HG03135 (cell line): ENCODE measurements around the gene BCL11B.
"Not testable (repeated sequence)": the region's sequence is repeated elsewhere in the genome, so short reads cannot be mapped to it uniquely, and the experiment has no call there.

ENCODE experiments used
- ATAC-seq: cut with Tn5 transposase; IDR thresholded peaks from one replicate; pipeline ENCODE4 v1.9.1; 2021; ENCODE audit warnings: mild to moderate bottlenecking, moderate library complexity; ENCODE audit not compliant: unreplicated experiment

Gene BCL11B

GRCh38 chr14:99203080-99203479 lies 68.9 kb downstream of the BCL11B start:
- ATAC-seq, result no peak

- ATAC-seq, result no peak
Measured at GRCh38 chr14:99202516-99202915, 69.5 kb downstream of the BCL11B start.

DNA sequence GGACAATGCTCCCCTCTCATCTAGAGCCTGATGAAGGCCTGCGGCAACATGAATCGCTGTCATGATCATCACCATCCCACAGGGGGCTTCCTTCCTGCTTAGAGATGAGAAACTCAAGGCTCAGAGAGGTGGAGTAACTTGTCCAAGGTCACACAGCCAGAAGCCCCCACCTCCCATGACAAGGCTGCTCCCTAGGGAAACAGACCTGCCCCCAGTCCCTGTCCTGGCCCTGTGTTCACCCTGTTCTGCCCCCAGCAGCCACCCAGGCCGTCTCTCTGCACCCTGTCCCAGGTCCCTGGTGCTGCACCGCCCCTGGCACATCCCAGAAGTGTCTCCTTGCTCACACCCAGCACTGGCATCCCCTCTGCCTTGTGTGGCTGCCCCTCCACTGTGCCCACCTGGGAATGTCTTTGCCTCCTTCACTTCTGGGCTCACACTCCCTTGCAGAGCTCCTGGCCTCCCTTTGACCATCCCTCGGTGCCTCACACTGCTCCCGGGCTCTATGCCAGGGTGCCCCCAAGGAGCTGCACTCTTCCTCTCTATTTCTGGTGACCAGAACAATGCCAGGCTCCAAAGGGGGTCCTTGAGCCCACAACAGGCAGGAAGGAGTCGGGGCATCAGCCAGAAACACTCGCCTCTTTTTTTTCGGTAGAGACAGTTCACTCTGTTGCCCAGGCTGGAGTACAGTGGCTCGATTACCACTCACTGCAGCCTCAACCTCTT lies 70.5 kb downstream of the BCL11B start:
- ATAC-seq, result no peak

DNA sequence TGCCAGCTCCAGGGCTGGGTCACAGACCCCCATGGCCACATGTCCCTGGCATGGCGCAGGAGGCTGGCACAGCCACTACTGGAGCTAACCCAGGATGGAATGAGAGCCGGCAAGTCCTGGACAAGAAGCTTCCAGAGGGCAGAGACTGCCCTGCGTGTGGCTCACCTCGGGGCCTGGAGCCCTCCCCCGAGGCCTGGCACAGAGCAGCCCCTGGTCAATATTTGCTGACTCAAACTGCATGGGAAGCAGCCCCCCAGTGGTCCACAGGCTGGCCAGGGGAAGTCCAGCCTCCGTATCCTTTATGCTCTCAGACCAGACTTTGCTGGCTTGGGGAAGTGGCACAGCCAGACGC lies 71.4 kb downstream of the BCL11B start:
- ATAC-seq, result no peak

GRCh38 chr14:99199846-99200653 lies 71.9 kb downstream of the BCL11B start:
- ATAC-seq, result no peak

DNA sequence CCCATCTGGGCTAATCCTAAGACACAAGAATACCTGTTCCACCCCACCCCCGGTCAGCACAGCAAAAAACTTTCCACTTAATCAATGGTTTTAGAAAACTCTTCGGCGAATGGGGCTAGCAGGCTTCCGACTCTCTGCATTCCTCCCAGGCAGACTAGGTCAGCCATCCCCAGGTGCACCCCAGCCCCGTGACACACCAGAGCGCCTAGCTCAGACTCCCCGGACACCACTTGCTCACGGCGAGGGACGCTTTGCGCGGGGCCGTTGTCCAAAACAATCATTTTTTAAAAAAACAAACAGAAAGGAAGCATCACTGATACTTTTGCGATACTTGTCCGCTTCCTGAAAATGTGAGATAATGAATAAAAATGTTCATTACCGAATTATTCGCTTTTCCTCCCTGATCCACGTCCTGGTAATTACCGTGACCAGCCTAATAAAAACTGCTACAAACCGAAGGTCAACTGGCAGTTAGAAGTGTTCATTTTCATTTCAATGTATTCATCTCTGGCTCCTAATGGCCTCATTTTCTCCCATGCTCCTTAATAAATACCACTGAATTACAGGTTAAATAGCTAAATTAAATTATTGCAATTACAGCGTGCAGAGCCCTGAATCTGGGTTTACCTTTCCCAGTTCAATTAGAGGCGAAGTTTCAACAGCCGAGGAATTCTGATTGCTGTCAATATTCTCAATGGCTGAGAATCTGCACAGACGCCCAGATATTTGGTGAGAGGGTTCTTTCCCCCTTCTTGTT lies 73.1 kb downstream of the BCL11B start:
- ATAC-seq, result no peak

DNA sequence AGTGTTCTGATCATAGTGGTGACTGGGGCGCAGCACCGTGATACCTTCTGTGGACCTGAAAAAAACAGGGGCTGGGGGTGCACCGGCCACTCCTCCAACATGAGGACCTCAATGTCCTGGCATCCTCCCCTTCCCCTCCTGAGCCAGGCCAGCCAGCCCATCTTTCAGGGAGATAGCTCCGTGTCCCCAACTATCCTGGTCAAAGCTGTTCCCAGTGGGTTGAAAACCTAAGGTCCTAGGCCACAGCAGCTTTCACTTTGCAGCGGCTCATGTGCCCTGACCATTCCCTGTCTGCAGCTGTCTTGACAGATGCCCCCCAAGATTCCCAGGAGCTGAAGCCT lies 75.7 kb downstream of the BCL11B start:
- ATAC-seq, result no peak

DNA sequence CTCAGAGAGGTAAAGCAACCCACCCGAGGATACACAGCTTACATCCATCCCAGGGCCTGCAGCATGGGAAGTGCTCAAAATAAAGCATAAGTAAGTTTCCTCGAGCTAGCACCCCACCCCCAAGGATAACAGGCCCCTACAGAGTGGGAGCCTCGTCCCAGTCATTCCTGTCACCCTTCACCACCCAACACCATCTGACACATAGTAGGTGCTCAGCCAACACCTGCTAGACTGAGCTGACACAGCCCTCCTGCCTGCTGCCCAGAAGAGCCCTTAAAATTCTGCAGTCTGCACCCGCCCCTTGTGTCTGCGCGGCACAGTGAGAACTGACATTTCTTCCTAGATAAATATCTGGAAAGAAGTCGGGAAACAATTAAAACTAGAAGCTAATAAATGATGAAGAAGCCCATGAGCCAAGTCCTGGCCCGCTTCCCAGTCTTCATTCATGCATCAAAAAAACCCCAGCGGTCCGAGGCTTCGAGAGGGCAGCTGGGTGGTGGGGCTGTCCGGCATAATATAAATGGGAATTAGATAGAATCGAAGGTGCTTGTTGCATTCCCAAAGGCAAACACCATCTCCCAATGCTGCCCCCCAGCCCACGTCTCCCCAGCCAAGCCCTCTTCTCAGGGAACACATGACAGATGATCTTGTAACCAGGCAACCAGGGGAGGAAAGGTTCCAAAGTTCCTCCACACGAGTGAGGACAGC lies 76.2 kb downstream of the BCL11B start:
- no peak for ATAC-seq

DNA sequence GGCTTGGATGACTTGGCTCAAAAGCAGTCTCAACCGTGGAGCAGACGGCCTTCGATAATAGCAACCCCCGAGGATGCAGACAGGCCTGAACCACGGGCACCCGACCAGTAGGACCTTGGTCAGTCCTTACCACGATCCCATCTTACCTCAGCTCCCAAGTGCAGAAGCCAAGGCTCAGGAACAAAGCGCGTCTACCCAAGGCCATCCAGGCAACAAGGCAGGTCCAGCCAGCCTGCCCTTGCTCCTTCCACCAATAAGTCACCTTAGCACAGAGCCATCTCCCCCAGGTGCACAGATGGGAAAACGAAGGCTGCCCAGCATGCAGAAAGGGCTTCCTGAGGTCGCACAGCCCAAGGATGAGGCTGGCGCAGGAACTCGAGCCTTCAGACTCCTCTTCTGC lies 77.3 kb downstream of the BCL11B start:
- ATAC-seq, result no peak

DNA sequence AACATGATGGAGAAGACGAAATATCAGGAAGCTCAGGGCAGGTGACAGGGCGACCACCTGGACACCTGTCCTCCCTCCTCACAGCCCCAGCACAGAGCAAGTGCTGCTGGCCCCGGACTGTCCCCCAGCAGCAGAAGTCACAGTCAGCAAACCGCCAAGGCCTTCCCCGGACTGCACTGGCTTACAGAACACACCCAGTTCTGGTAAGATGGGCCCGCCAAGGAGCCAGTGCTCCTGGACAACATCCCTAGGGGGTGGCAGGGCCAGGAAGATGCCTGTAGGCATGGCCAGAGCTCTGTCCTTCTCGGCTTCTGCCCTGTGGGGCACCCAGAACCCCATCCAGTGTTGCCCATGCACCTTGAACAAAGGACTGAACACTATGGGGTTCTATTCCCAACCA lies 77.9 kb downstream of the BCL11B start:
- no peak for ATAC-seq

DNA sequence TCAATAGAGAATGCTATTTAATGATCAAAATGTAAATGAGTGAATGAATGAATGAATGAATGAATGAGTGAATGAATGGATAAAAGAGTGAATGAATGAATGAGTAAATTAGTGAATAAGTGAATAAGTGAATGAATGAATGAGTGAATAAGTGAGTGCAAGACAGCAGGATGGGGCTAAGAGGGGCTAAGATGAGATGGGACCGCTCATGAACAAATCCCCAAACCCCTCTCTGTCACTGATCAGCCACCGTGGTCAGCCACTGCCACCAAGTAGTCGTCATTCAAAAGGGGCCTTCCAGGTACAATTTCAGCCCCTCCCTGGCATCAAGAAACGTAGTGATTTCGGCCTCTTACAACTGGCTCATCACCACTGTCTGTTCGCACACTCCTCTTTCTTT lies 79.2 kb downstream of the BCL11B start:
- ATAC-seq, result no peak

DNA sequence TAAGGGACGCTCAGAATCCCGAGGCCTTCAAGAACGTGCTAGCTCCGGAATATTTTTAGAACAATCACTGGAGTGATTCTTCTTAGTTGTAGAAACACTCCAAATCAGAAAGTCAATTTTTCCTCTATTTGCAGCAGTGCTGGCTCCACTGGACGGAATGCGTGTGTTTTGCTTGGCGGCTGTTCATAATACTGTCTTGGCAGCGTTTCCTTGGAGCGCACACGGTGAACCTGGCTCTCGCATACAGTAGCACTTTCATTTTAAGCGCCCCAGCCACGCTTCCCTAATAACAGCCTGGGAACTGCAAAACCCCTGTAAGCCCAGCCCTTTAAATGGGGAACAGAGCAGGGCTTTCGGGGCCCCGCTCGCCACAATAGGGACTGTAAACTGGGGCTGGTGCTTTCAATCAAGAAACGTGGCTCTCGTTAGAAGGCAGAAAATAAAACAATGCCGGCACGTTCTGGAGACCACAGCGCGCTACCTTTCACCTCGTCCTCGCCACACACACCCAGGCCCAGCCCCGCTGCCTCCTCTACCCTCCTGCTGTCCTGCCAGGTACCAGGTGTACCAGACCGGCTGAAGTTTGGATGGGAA lies 79.9 kb downstream of the BCL11B start:
- ATAC-seq, result no peak

- no peak for ATAC-seq
Measured at GRCh38 chr14:99191395-99192027, 80.5 kb downstream of the BCL11B start.

DNA sequence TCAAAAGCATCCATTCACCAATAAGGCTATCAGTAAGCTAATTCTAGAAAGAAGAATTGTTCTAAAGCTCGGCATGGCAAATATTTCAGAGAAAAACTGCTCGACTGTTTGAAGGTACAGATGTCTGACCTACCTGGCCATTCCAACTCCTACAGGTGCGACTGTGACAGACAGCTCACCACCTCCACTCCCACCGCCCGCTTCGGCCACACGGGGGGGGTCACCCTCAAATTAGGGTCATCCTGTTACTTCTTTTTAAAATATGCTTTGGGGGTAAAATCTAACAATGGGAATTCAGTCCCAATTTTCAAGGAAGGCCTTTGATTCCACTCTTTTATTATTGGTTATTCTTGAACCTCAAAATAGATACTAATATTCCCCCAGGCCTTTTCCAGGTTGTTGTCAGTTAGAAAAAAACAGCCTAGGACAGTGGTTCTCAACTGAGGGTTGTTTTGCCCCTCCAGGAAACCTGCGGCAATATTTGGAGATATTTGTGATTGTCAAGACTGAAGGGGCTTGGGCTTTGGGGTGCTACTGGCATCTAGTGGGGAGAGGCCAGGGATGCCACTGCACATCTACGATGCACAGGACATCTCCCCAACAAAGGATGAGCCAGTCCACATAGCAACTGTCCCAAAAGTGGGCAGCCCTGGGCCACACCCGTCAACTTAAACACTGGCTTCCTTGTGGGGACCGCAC lies 81.2 kb downstream of the BCL11B start:
- ATAC-seq, result no peak

DNA sequence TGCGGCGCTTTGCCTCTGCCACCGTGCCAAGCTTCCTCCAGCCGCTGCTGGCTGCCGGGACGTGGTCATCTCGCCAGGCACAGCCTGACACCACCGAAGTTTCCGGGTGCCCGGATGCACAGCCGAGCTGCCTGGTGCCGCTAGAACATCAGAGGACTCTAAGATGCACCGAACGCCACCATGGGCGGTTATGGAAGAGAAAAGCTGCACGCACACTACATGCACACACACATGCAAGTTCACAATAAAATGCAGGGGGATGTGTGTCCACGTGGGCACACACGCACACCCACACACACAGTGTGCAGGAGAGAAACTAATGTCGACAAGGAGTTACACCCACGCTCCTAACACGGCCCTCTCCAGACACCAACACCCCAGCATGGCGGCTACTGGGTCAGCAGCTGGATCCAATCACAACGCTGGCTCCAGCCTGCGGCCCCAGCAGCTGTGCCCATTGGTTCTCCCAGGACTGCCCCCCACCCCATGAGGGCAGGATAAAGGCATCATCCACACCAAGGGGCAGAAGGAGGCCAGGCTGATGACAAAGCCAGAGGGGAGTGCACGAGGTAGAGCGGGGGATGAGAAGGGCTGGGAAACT lies 82.7 kb downstream of the BCL11B start:
- no peak for ATAC-seq

- ATAC-seq, result no peak
Measured at GRCh38 chr14:99188731-99189191, 83.2 kb downstream of the BCL11B start.

- no peak for ATAC-seq
Measured at GRCh38 chr14:99187858-99188257, 84.1 kb downstream of the BCL11B start.

DNA sequence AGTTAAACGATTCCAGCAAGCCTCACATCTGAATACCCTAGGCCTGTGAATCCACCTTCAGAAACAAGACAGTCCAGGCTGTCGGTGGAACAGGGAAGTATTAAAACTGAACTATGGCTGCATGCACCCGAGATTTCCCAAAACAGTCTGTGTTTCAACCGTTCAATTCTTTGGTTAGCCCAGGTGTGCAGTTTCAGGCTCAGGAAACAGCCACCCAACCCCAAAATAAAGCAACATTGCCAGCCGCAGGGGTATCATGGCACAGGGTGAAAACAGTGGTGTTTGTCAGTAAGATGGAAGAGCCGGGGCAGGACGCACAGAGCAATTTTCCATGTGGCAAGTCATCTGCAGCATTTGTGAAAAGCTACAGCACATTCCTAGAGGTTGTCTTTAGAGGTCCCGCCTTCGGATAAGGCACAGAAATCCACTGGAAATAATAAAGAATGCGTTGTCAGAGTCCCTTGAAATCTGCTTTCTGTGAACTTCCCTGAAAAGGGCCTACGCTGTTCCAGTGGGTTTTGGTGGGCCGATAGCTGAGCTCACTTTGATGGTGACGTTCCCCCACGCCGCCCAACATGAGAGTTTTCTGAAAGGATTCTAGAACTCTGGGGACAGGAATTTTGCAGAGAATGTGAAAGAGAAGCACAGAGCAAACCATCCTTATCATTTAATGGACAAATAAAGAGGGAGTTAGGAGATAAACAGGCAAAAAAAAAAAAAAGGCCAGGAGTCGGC lies 84.9 kb downstream of the BCL11B start:
- no peak for ATAC-seq

DNA sequence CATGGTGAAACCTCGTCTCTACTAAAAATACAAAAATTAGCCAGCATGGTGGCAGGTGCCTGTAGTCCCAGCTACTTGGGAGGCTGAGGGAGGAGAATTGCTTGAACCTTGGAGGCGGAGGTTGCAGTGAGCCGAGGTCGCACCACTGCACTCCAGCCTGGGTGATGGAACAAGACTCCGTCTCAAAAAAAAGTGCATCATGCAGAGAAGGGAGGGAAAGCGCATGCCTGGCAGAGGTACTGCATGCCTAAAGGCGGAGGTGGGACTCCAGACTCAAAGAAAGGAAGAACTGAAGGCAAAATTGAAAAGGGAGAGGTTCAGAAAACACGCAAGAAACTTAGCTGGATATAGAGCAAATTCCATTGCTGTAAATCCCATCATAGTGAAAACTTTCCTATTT lies 85.7 kb downstream of the BCL11B start:
- ATAC-seq, result not testable (repeated sequence)
